OCI-LY7 (cell line): ENCODE measurements around the gene ADAT2. TPM values are rescaled to one million over a fixed set of nuclear protein-coding genes. Genes with fewer than 3 reads are reported as not detected.
A peak's percentile ranks its signal among the peaks of the same experiment; 100 is the strongest.

Source experiments
- BruUV-seq: library from RNA; stranded (reverse); fragments of 400-500 nt; replicated peaks from 2 replicates; lab custom pipeline; 2021; lab: Mats Ljungman, UMichigan
- CTCF ChIA-PET: fragments of 300-600 bp; sonication (Branson Sonifier 250); formaldehyde crosslinking; loops from one replicate; lab custom pipeline; 2022; ENCODE audit warnings: antibody characterized with exemption; ENCODE audit not compliant: unreplicated experiment; lab: Charles Lee
- POLR2A ChIA-PET: fragments of 300-600 bp; sonication (Branson Sonifier 250); formaldehyde crosslinking; loops from one replicate; lab custom pipeline; 2022; ENCODE audit warnings: antibody characterized with exemption; lab: Charles Lee
- DNase-seq: peaks from one replicate; pipeline ENCODE4 v3.0.0-alpha.2; 2015; ENCODE audit warnings: low spot score
- H2AFZ ChIP-seq: fragments of 200-600 bp; sonication (generic), shearing (Covaris generic); 2 replicates; pipeline ENCODE4 v1.6.1; 2014; ENCODE audit warnings: mild to moderate bottlenecking, antibody characterized with exemption, low read length, moderate library complexity
- H3K27ac ChIP-seq: fragments of 200-600 bp; sonication (generic); 2 replicates; pipeline ENCODE4 v1.5.1; 2014; ENCODE audit warnings: mixed run types, low read depth, mild to moderate bottlenecking, moderate library complexity, low read length, inconsistent platforms; ENCODE audit not compliant: poor library complexity, severe bottlenecking
- H3K36me3 ChIP-seq: fragments of 200-600 bp; sonication (generic); 2 replicates; pipeline ENCODE4 v1.6.1; 2014; ENCODE audit warnings: mild to moderate bottlenecking, antibody characterized with exemption, low read length, moderate library complexity, mixed read lengths; ENCODE audit not compliant: insufficient read depth
- H3K4me1 ChIP-seq: fragments of 200-600 bp; sonication (generic); 2 replicates; pipeline ENCODE4 v1.5.1; 2014; ENCODE audit warnings: mild to moderate bottlenecking, low read length; ENCODE audit not compliant: insufficient read depth, poor library complexity, severe bottlenecking
- H3K4me2 ChIP-seq: fragments of 200-600 bp; sonication (generic); 2 replicates; pipeline ENCODE4 v1.6.1; 2014; ENCODE audit warnings: mild to moderate bottlenecking, low read length
- H3K4me3 ChIP-seq: fragments of 200-600 bp; sonication (generic); 2 replicates; pipeline ENCODE4 v1.5.1; 2014; ENCODE audit warnings: mild to moderate bottlenecking, low read depth, low read length; ENCODE audit not compliant: poor library complexity, severe bottlenecking
- H3K79me2 ChIP-seq: fragments of 200-600 bp; sonication (generic); 2 replicates; pipeline ENCODE4 v1.6.1; 2016; ENCODE audit warnings: low read depth, mild to moderate bottlenecking, low read length, moderate library complexity, mixed read lengths; ENCODE audit not compliant: insufficient read depth
- H3K9me2 ChIP-seq: fragments of 200-600 bp; sonication (generic); 2 replicates; pipeline ENCODE4 v1.6.1; 2016; ENCODE audit warnings: mild to moderate bottlenecking, low read length, mixed read lengths; ENCODE audit not compliant: insufficient read depth
- H3K9me3 ChIP-seq: fragments of 200-600 bp; sonication (generic); 2 replicates; pipeline ENCODE4 v1.6.1; 2014; ENCODE audit warnings: mild to moderate bottlenecking, mixed run types, low read length, mixed read lengths
- H4K20me1 ChIP-seq: fragments of 200-600 bp; sonication (generic); 2 replicates; pipeline ENCODE4 v1.6.1; 2014; ENCODE audit warnings: mild to moderate bottlenecking, antibody characterized with exemption, low read length, moderate library complexity, mixed read lengths; ENCODE audit not compliant: insufficient read depth
- EZH2phosphoT487 ChIP-seq: fragments of 200-600 bp; sonication (generic); IDR thresholded peaks from 2 replicates; pipeline ENCODE4 v1.6.1; 2018; ENCODE audit warnings: low read depth, borderline replicate concordance, mild to moderate bottlenecking, mixed run types, antibody characterized with exemption, low read length, moderate library complexity, mixed read lengths
- intact Hi-C: fragments of 100-400 bp; cut with micrococcal nuclease; formaldehyde crosslinking; loops from one replicate; pipeline ENCODE4 v1.10.0; 2022; ENCODE audit not compliant: unreplicated experiment
- total RNA-seq, 2 experiments: library from RNA; depleted of rRNA in 1 of 2; stranded (reverse); fragments of >200 nt in 1 of 2; shearing (Covaris generic) in 1 of 2; gene quantifications; 2 replicates each; pipeline ENCODE4 v1.2.3, GENCODE V29; 2014 to 2022
- TF ChIP-seq, protein P1 (sequence below): fragments of 200-600 bp; sonication (generic); conservative IDR thresholded peaks from 2 replicates; pipeline ENCODE4 v1.5.1; 2014; ENCODE audit warnings: mild to moderate bottlenecking, antibody characterized with exemption, low read length, moderate library complexity, mixed read lengths

The ADAT2 gene
- total RNA-seq, 2 experiments from 2014 or later = 21.7 to 23.0 TPM

DNA sequence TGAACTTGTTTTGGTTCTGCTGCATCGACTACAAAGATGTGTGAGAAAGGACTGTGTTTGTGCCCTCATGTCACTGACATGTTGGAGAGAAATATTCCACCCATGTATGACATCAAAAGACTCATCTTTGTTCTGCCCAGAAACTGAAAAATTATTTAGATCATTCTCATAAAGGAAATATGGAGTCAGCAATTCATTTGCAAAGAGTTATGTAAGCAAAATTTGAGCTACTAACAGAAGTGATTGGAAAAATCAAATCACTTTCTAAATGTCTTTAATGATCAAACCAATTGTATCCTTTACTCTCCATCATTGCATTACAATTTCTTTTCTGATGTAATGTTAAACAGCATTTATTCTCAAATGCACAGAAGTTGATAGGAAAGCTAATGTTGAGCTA, 19.3 kb downstream of the ADAT2 start:
- DNase-seq = no peak
- no TSS peak for BruUV-seq
- ChIA-PET POLR2A (interaction anchor here (0.6 to 0.8 kb wide), 2 partner anchors 13 to 14 kb away, joined by 3 to 4 read pairs; no protein-coding TSS in a partner anchor), CTCF (no interaction called here)
- H3K9me2 ChIP-seq = no peaks in the 10 kb centered on the region
- no peaks in the 10 kb centered on the region for H3K9me3 ChIP-seq
- peaks cover 76% of the 10 kb centered on the region for H3K36me3 ChIP-seq
- no peak for TF ChIP-seq EZH2phosphoT487
- TF ChIP-seq, protein P1, sequence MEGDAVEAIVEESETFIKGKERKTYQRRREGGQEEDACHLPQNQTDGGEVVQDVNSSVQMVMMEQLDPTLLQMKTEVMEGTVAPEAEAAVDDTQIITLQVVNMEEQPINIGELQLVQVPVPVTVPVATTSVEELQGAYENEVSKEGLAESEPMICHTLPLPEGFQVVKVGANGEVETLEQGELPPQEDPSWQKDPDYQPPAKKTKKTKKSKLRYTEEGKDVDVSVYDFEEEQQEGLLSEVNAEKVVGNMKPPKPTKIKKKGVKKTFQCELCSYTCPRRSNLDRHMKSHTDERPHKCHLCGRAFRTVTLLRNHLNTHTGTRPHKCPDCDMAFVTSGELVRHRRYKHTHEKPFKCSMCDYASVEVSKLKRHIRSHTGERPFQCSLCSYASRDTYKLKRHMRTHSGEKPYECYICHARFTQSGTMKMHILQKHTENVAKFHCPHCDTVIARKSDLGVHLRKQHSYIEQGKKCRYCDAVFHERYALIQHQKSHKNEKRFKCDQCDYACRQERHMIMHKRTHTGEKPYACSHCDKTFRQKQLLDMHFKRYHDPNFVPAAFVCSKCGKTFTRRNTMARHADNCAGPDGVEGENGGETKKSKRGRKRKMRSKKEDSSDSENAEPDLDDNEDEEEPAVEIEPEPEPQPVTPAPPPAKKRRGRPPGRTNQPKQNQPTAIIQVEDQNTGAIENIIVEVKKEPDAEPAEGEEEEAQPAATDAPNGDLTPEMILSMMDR = no peak
- H3K79me2 ChIP-seq = no peaks in the 10 kb centered on the region
- H3K4me3 ChIP-seq = no peak overlapping the region
- H3K27ac ChIP-seq = no peak overlapping the region
- no peak overlapping the region for H2AFZ ChIP-seq
- H4K20me1 ChIP-seq = no peaks in the 10 kb centered on the region
- intact Hi-C loops = no loop called here
- H3K4me1 ChIP-seq = no peaks in the 10 kb centered on the region
- no peak overlapping the region for H3K4me2 ChIP-seq

DNA sequence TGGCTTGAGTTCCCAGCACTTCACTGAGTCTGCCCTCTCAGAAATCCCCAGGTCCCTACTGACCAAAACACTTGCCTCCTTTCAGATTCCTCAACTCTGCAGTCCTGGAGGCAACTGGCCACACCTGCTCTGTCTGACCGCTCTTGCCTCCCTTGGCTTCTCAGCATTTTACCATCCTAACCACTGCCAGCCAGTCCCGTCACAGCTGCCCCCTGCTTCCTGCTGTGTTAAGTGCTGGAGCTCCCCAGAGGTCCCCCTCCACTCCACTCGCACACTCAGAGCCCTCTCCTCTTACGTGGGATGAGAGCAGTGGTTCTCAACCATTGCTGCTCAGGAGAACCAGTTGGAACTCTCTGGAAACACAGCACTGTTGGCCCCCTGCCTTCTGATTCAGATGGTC, 20.5 kb downstream of the ADAT2 start:
- TF ChIP-seq EZH2phosphoT487 = no peak
- TF ChIP-seq, protein P1 = no peak
- H3K4me3 ChIP-seq = no peak overlapping the region
- POLR2A ChIA-PET = interaction anchor here (1.8 kb wide), 1 partner anchor 19 kb away, joined by 6 read pairs; no protein-coding TSS in a partner anchor
- no peaks in the 10 kb centered on the region for H4K20me1 ChIP-seq
- intact Hi-C loops = loop anchor here (10.0 kb wide), 1 partner anchor 865 kb away; no protein-coding TSS in a partner anchor
- H3K4me2 ChIP-seq = no peak overlapping the region
- no peak overlapping the region for H2AFZ ChIP-seq
- no peaks in the 10 kb centered on the region for H3K79me2 ChIP-seq
- CTCF ChIA-PET = no interaction called here
- H3K4me1 ChIP-seq = no peaks in the 10 kb centered on the region
- no peaks in the 10 kb centered on the region for H3K9me2 ChIP-seq
- no peak for DNase-seq
- H3K36me3 ChIP-seq = peaks cover 66% of the 10 kb centered on the region
- BruUV-seq = no TSS peak
- H3K27ac ChIP-seq = no peak overlapping the region
- H3K9me3 ChIP-seq = no peaks in the 10 kb centered on the region

DNA sequence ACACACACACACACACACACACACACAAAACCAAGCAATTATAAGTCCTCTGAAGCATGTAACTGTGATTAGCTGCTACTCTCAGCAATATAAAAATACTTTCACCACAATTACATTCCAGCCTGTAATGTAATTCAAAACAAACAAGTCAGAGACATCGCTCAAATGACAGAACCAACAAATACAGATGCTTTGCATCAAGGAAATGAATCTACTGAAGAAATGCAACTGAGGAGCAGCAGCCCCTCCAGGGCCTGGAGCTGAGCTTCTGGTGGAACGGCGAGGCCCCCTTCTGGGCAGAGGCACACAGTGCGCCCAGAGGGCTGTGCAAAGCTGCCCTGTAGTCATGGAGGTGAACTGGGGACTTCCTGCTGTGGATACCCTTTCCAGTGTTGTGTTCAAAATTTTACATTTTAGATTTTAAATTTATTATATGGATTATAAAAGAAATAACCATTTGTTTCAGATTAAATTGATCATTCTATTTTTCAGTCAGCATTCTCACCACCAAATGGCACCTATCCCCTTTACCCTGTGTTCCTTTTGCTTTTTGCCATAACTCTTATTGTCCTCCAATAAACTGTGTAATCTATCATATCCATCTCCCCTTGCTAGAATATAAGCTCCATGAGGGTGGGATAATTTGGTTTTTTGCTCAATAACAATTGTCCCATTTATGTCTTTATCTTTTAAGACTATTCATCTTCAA, 23.2 kb downstream of the ADAT2 start:
- ChIA-PET CTCF (interaction anchor here (0.6 to 0.9 kb wide), 2 partner anchors 12 to 20 kb away, joined by 3 to 4 read pairs; no protein-coding TSS in a partner anchor), POLR2A (interaction anchor here (0.9 kb wide), 1 partner anchor 319 kb away, joined by 3 read pairs; no protein-coding TSS in a partner anchor)
- H2AFZ ChIP-seq = no peak overlapping the region
- DNase-seq = peak; percentile 65
- H3K4me2 ChIP-seq = no peak overlapping the region
- H3K9me3 ChIP-seq = no peaks in the 10 kb centered on the region
- TSS peak; percentile 13 for BruUV-seq
- peaks cover 39% of the 10 kb centered on the region for H3K36me3 ChIP-seq
- H4K20me1 ChIP-seq = no peaks in the 10 kb centered on the region
- intact Hi-C loops = loop anchor here (2.0 to 10.0 kb wide), 2 partner anchors 734 to 862 kb away; no protein-coding TSS in a partner anchor
- no peak overlapping the region for H3K4me3 ChIP-seq
- H3K79me2 ChIP-seq = no peaks in the 10 kb centered on the region
- TF ChIP-seq, protein P1 = peak; percentile 87
- no peak for TF ChIP-seq EZH2phosphoT487
- H3K27ac ChIP-seq = no peak overlapping the region
- no peaks in the 10 kb centered on the region for H3K9me2 ChIP-seq
- H3K4me1 ChIP-seq = no peaks in the 10 kb centered on the region
